MM.1S (cell line): Measurements from ENCODE around the gene FRYL.

ENCODE experiments used
- EZH2 ChIP-seq: fragments of 300-600 bp; sonication (generic); optimal IDR thresholded peaks from 2 replicates; pipeline ENCODE3; 2017; ENCODE audit warnings: low read depth, mild to moderate bottlenecking, antibody characterized with exemption, low read length, mixed read lengths
- TF ChIP-seq, protein P1 (sequence below): fragments of 300-600 bp; sonication (generic); IDR thresholded peaks from 2 replicates; pipeline ENCODE4 v1.5.1; 2016; ENCODE audit warnings: antibody characterized with exemption, low read length, mixed read lengths

DNA sequence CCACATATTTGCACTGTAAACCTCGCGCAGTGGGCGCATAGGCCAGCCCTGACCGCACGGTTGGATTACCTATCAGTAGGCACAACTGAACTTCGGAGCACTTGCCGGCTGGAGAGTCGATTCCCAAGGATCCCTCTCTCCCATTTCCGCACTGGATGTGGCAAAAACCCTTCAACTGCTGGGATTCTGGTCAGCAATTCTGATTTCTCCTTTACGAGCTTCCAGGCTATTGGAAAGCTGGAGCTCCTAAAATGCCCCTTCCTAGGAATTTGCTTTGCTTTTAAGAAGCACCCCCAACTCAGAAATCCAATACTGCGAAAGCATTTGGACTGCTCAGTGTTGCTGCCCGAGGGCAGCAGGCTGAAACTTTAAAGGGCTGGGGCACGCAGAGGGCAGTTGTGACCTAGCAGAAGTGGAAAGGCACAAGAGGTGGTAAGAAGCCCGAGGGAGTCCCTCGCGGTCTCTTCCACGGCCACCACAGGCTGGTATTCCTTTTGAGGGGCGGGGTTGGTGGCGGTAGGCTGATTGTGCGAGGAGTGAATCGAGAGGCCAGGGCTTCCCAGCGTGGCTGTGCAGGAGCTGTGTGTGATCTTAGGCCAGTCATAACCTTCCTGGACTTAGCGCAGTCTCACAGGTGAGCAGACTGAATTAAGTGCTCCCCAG, 288.4 kb downstream of the FRYL start:
- TF ChIP-seq, protein P1, sequence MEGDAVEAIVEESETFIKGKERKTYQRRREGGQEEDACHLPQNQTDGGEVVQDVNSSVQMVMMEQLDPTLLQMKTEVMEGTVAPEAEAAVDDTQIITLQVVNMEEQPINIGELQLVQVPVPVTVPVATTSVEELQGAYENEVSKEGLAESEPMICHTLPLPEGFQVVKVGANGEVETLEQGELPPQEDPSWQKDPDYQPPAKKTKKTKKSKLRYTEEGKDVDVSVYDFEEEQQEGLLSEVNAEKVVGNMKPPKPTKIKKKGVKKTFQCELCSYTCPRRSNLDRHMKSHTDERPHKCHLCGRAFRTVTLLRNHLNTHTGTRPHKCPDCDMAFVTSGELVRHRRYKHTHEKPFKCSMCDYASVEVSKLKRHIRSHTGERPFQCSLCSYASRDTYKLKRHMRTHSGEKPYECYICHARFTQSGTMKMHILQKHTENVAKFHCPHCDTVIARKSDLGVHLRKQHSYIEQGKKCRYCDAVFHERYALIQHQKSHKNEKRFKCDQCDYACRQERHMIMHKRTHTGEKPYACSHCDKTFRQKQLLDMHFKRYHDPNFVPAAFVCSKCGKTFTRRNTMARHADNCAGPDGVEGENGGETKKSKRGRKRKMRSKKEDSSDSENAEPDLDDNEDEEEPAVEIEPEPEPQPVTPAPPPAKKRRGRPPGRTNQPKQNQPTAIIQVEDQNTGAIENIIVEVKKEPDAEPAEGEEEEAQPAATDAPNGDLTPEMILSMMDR = no peak
- no peak for TF ChIP-seq EZH2
